ENCODE measurements around the gene SKP1. TPM values are rescaled to one million over a fixed set of nuclear protein-coding genes. Genes with fewer than 3 reads are reported as not detected.

Gene SKP1
- total RNA-seq, 3 donors from 2014 or later (not counting 1 experiment from before 2014, with no cell fraction given), result 301 to 338 (median 315) TPM

- Mint-ChIP-seq H3K4me3 (no peak overlapping the region), H3K9me3 (no peaks in the 10 kb centered on the region), H3K27me3 (ENCODE audit: low read depth in 2 of 2) (no peaks in the 10 kb centered on the region), H3K27ac (peak overlapping the region in 1 of 2 donors; percentile 18), H3K4me1 (peaks cover 30 to 47% of the 10 kb centered on the region in 2 donors), H3K36me3 (no peaks in the 10 kb centered on the region)
- H3K4me3 ChIP-seq (ENCODE audit: low read length), result no peak overlapping the region
- intact Hi-C loops (cut with micrococcal nuclease), result loop anchor here (5.0 kb wide), 1 partner anchor 66 kb away; no protein-coding TSS in a partner anchor
- H3K4me1 ChIP-seq (ENCODE audit: control insufficient read depth, insufficient read depth, low read length), result peaks cover 93% of the 10 kb centered on the region
- ATAC-seq, result no peak
- DNase-seq, result peak in 1 of 2 donors; percentile 79
- no peaks in the 10 kb centered on the region for H3K9me3 ChIP-seq (ENCODE audit: control insufficient read depth, insufficient read depth, low read length)
- WGBS (ENCODE audit: insufficient coverage), result 74% methylated on average over 9 of the region's 9 CpGs
- TF ChIP-seq CTCF (IDR thresholded peaks at IDR 0.05), result no peak
- no peaks in the 10 kb centered on the region for H3K27me3 ChIP-seq (ENCODE audit: control insufficient read depth, insufficient read depth, low read length)
- H3K36me3 ChIP-seq (ENCODE audit: control insufficient read depth, insufficient read depth, low read length), result no peaks in the 10 kb centered on the region
- no peak overlapping the region for H3K27ac ChIP-seq (ENCODE audit: low read length)
These were observed 73.4 kb downstream of the SKP1 start for GRCh38 chr5:134103397-134103796.

GRCh38 chr5:134101686-134102439 is 74.9 kb downstream of the SKP1 start:
- DNase-seq (peak; percentile 81 to 84), ATAC-seq (peak; percentile 55 to 71 (median 60))
- H3K4me3 ChIP-seq (ENCODE audit: low read length), result no peak overlapping the region
- no peaks in the 10 kb centered on the region for H3K36me3 ChIP-seq (ENCODE audit: control insufficient read depth, insufficient read depth, low read length)
- intact Hi-C loops (cut with micrococcal nuclease), result loop anchor here (1.0 to 5.0 kb wide), 4 partner anchors 13 to 65 kb away; partner anchors contain the start of gene TCF7
- WGBS (ENCODE audit: insufficient coverage), result 27% methylated on average over 16 of the region's 20 CpGs
- H3K4me1 ChIP-seq (ENCODE audit: control insufficient read depth, insufficient read depth, low read length), result peaks cover 81% of the 10 kb centered on the region
- TF ChIP-seq CTCF (IDR thresholded peaks at IDR 0.05), result peak; percentile 92
- Mint-ChIP-seq H3K4me1 (peaks cover 19 to 42% of the 10 kb centered on the region in 2 donors), H3K4me3 (no peak overlapping the region), H3K9me3 (no peaks in the 10 kb centered on the region), H3K27me3 (ENCODE audit: low read depth in 2 of 2) (no peaks in the 10 kb centered on the region), H3K36me3 (no peaks in the 10 kb centered on the region), H3K27ac (peak overlapping the region; percentile 82 to 87)
- H3K27ac ChIP-seq (ENCODE audit: low read length), result no peak overlapping the region
- no peaks in the 10 kb centered on the region for H3K9me3 ChIP-seq (ENCODE audit: control insufficient read depth, insufficient read depth, low read length)
- H3K27me3 ChIP-seq (ENCODE audit: control insufficient read depth, insufficient read depth, low read length), result no peaks in the 10 kb centered on the region

- H3K9me3 Mint-ChIP-seq, result no peaks in the 10 kb centered on the region
- intact Hi-C loops (cut with micrococcal nuclease), result loop anchor here (1.0 to 5.0 kb wide), 4 partner anchors 14 to 63 kb away; partner anchors contain the start of gene TCF7
- no peak overlapping the region for H3K4me3 ChIP-seq (ENCODE audit: low read length)
These were observed 76.3 kb downstream of the SKP1 start for GRCh38 chr5:134100283-134101091.

More at GRCh38 chr5:134100283-134101091, 76.3 kb downstream of the SKP1 start:
- peak overlapping the region; percentile 82 to 87 for H3K27ac Mint-ChIP-seq
- DNase-seq (peak; percentile 69 to 94), ATAC-seq (peak; percentile 85 to 92 (median 92))
- TF ChIP-seq CTCF (IDR thresholded peaks at IDR 0.05), result no peak
- peaks cover 18 to 40% of the 10 kb centered on the region in 2 donors for H3K4me1 Mint-ChIP-seq
- no peaks in the 10 kb centered on the region for H3K36me3 ChIP-seq (ENCODE audit: control insufficient read depth, insufficient read depth, low read length)
- H3K27me3 ChIP-seq (ENCODE audit: control insufficient read depth, insufficient read depth, low read length), result no peaks in the 10 kb centered on the region
- H3K27ac ChIP-seq (ENCODE audit: low read length), result peak overlapping the region; percentile 89
- peaks cover 71% of the 10 kb centered on the region for H3K4me1 ChIP-seq (ENCODE audit: control insufficient read depth, insufficient read depth, low read length)
- no peaks in the 10 kb centered on the region for H3K9me3 ChIP-seq (ENCODE audit: control insufficient read depth, insufficient read depth, low read length)
- no peaks in the 10 kb centered on the region for H3K36me3 Mint-ChIP-seq
- no peaks in the 10 kb centered on the region for H3K27me3 Mint-ChIP-seq (ENCODE audit: low read depth in 2 of 2)
- peak overlapping the region; percentile 41 for H3K4me3 Mint-ChIP-seq
- 22% methylated on average over 10 of the region's 10 CpGs for WGBS (ENCODE audit: insufficient coverage)

All from natural killer cell (primary cell).